CD4-positive, alpha-beta T cell treated with Interleukin-10 for 1 hour (primary cell): Measurements from ENCODE around the gene ASAP2.
"Not testable (repeated sequence)": the region's sequence is repeated elsewhere in the genome, so short reads cannot be mapped to it uniquely, and the experiment has no call there.

Experiments
- DNase-seq: peaks from one replicate; pipeline ENCODE4 v3.0.0-alpha.2; 2020

Gene ASAP2

GRCh38 chr2:9388950-9389911 lies 182.6 kb downstream of the ASAP2 start:
- DNase-seq = no peak

DNA sequence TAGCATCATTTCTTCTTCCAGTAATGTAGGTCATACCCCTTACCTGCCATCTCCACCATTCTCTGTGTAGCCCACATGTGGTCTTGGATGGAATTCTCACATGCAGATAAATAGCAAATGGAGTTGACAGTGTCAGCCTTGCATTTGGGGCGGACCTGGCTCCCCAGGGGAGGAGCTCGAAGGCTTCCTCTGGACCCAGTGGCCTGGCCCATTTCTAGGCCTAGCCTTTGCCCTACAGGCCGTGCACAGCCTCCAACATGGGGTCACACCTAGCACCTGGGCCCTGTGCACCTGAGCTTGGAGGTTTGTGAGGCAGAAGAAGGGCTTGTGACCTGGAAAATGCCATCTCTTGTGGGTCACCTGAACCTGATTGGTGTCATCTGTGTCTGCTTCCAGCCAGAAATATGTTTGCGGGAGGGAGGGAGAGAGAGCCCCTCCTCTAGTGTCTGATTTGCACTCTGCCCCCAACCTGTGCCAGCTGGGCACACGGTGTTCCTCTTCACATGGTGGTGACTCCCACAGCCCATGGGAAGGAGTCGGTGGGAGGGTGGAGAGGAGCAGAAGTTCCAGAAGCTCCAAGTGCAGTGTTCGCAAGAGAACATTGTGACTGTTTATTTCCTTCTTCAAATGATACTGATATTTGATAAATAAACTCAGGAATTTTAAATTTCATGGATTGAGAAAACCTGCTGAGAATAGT lies 183.7 kb downstream of the ASAP2 start:
- no peak for DNase-seq

GRCh38 chr2:9390991-9391390 lies 184.4 kb downstream of the ASAP2 start:
- DNase-seq = no peak

- no peak for DNase-seq
These were observed 185.5 kb downstream of the ASAP2 start for GRCh38 chr2:9391961-9392720.

- DNase-seq = no peak
These were observed 186.5 kb downstream of the ASAP2 start for GRCh38 chr2:9392898-9393765.

GRCh38 chr2:9394816-9395215 lies 188.2 kb downstream of the ASAP2 start:
- no peak for DNase-seq

GRCh38 chr2:9397201-9397600 lies 190.6 kb downstream of the ASAP2 start:
- no peak for DNase-seq

DNA sequence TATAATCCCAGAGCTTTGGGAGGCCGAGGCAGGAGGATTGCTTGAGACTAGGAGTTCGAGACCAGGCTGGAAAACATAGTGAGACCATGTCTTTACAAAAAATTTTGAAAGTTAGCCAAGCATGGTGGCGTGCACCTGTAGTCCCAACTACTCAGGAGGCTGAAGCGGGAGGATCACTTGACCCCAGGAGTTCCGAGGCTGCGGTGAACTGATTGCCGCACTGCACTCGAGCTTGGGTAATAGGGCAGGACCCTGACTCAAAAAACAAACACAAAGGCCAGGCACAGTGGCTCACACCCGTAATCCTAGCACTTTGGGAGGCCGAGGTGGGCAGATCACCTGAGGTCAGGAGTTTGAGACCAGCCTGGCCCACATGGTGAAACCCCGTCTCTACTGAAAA lies 191.6 kb downstream of the ASAP2 start:
- not testable (repeated sequence) for DNase-seq

- DNase-seq = no peak
These were observed 192.5 kb downstream of the ASAP2 start for GRCh38 chr2:9398881-9399780.

GRCh38 chr2:9400268-9401058 lies 193.9 kb downstream of the ASAP2 start:
- DNase-seq = no peak

- no peak for DNase-seq
These were observed 194.5 kb downstream of the ASAP2 start for GRCh38 chr2:9401059-9401547.

GRCh38 chr2:9401646-9402371 lies 195.2 kb downstream of the ASAP2 start:
- DNase-seq = no peak

- no peak for DNase-seq
These were observed 197.3 kb downstream of the ASAP2 start for GRCh38 chr2:9403924-9404323.

- no peak for DNase-seq
These were observed 197.8 kb downstream of the ASAP2 start for GRCh38 chr2:9404451-9404850.

- no peak for DNase-seq
These were observed 199.0 kb downstream of the ASAP2 start for GRCh38 chr2:9405636-9406035.

DNA sequence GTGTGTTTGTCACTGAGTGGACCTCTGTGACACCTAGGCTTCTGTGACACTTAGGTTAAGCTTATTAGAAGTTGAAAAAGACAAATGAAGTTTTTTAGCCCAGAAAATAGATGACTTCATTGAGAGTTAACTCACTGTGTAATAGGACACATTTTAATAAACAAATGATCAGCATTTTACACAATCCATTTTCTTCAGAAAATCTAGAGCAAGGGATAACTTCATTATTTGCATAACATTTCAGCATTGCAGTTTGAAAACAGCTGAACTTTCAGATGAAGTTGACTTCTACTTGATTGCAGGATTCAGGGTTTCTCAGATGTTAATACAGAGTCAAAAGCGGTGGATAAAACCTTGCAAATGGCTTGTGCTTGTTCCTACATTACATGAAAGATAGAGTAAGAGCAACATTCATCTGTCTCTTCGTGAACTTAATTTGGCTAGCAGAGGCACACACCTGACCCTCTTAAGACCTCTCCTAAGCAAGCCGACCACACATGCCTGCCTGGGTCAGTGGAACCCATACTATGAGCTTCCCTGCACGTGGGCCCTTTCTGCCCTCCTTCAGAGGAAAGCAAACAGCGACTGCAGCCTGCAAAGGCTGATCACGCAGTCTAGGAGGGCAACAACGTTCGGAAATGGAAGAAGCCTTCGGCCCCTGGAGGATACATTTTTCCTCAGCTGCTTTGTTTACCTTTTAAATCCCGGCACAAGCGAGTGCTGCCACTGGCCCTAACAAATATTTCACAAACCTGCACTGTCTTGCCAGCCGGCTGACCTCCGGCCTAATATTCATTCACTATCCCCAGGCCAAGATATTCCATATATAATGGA lies 200.1 kb downstream of the ASAP2 start:
- no peak for DNase-seq

- no peak for DNase-seq
These were observed 200.8 kb downstream of the ASAP2 start for GRCh38 chr2:9407363-9407811.

DNA sequence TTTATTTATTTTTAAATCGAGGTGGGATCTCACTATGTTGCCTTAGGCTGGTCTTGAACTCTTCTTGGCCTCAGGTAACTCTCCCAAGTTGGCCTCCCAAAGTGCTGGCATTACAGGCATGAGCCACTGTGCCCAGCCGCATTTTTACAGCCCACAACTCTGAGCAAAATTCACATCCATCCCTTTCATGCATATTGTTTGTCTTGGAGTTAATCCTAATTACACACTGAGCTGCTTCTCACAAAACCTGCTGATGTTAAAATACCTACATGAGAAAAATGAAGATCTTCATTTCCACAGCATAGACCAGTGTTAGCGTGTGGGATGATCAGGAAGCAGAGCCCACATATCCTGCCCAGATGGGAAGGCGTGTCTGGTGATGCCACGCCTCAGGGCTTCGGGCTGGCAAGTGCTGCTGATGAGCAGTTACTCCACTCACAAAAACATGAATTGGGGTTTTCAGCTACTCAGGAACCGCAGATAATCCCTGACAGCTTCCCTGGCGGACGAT lies 202.1 kb downstream of the ASAP2 start:
- no peak for DNase-seq
